ENCODE results near the gene PPP1R1C. TPM values are rescaled to one million over a fixed set of nuclear protein-coding genes. Genes with fewer than 3 reads are reported as not detected.

Gene PPP1R1C
- polyA plus RNA-seq, 1 experiment: 0.41 TPM

DNA sequence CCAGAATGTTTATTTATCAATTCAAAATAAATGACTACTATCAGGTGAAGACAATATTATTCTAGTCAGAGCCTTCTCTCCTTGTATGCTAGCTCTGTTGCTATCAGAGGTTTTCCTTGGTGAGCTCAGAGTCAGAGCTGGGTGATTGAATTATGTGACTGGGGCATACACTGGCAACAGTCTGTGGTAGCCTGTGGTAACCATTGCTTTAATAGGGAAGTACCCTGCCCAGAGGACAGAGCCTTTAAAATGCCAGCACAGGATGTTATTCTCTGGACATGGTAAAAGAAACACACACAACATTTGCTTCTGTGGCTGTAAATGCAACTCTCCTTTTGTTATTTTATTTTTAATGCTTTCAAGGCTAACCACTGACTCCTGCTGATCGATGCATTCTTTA is 124.7 kb downstream of the PPP1R1C start:
- ChIA-PET POLR2A (no interaction called here), CTCF (no interaction called here)
- Histone ChIP-seq H3K27me3 (ENCODE audit: control insufficient read depth, insufficient read depth, low read length) (no peaks in the 10 kb centered on the region), H3K4me3 (ENCODE audit: low read depth, low read length) (no peak overlapping the region), H3K9me3 (ENCODE audit: control insufficient read depth, insufficient read depth, low read length) (no peaks in the 10 kb centered on the region), H3K27ac (ENCODE audit: low read depth, low read length) (no peak overlapping the region)
- TF ChIP-seq CTCF (IDR thresholded peaks at IDR 0.05; ENCODE audit: low read depth, low read length): no peak
- DNase-seq (ENCODE audit: low read depth, low spot score): no peak

DNA sequence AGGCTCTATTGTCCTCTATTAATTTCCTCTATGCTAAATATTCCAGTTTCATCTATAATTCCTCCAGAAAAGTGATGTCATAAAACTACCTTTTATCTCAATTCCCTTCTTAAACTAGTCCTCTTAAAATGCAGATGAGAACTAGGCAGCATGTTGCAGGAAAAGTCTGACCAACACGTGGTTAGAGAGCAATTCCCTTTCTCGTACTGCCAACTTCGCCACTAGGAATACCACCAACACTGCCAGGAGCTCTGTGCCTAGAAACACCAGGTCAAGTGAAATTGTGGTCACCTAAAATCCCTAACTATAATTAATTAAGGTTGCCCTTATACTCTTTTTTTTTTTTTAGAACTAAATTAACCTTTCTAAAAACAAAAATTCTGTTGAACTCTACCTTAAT is 127.7 kb downstream of the PPP1R1C start:
- DNase-seq (ENCODE audit: low read depth, low spot score): no peak
- no peaks in the 10 kb centered on the region for H3K27me3 ChIP-seq (ENCODE audit: control insufficient read depth, insufficient read depth, low read length)
- POLR2A ChIA-PET: no interaction called here
- TF ChIP-seq CTCF (IDR thresholded peaks at IDR 0.05; ENCODE audit: low read depth, low read length): no peak
- CTCF ChIA-PET: interaction anchor here (0.5 to 0.7 kb wide), 3 partner anchors 21 to 541 kb away, joined by 3 to 4 read pairs (median 4); no protein-coding TSS in a partner anchor
- H3K4me3 ChIP-seq (ENCODE audit: low read depth, low read length): no peak overlapping the region
- H3K27ac ChIP-seq (ENCODE audit: low read depth, low read length): no peak overlapping the region
- H3K9me3 ChIP-seq (ENCODE audit: control insufficient read depth, insufficient read depth, low read length): no peaks in the 10 kb centered on the region

DNA sequence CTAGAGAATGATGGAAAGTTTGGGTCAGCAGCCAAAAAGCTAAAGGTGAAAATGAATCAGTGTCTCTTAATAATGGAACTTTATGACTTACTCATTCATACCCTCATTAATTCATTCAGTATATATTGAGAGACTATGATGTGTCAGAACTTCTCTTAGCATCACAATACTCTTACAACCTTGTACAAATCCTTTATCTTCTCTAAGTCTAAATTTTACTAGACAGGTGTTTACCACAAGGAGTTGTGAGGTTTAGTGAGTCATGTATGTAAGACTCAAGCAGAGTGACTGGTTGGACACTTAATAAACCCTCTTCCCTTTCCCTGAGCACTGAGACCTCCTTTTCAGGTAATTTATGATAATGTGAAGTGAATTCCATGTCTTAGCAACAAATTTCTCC is 129.6 kb downstream of the PPP1R1C start:
- TF ChIP-seq CTCF (IDR thresholded peaks at IDR 0.05; ENCODE audit: low read depth, low read length): no peak
- Histone ChIP-seq H3K4me3 (ENCODE audit: low read depth, low read length) (no peak overlapping the region), H3K9me3 (ENCODE audit: control insufficient read depth, insufficient read depth, low read length) (no peaks in the 10 kb centered on the region), H3K27ac (ENCODE audit: low read depth, low read length) (no peak overlapping the region), H3K27me3 (ENCODE audit: control insufficient read depth, insufficient read depth, low read length) (no peaks in the 10 kb centered on the region)
- POLR2A ChIA-PET: no interaction called here
- DNase-seq (ENCODE audit: low read depth, low spot score): no peak
- CTCF ChIA-PET: no interaction called here

GRCh38 chr2:182116774-182117173 is 131.1 kb downstream of the PPP1R1C start:
- no peak for TF ChIP-seq CTCF (IDR thresholded peaks at IDR 0.05; ENCODE audit: low read depth, low read length)
- Histone ChIP-seq H3K4me3 (ENCODE audit: low read depth, low read length) (no peak overlapping the region), H3K27me3 (ENCODE audit: control insufficient read depth, insufficient read depth, low read length) (no peaks in the 10 kb centered on the region), H3K9me3 (ENCODE audit: control insufficient read depth, insufficient read depth, low read length) (no peaks in the 10 kb centered on the region), H3K27ac (ENCODE audit: low read depth, low read length) (no peak overlapping the region)
- POLR2A ChIA-PET: no interaction called here
- DNase-seq (ENCODE audit: low read depth, low spot score): no peak
- CTCF ChIA-PET: interaction anchor here (1.0 kb wide), 1 partner anchor 39 kb away, joined by 3 read pairs; no protein-coding TSS in a partner anchor

DNA sequence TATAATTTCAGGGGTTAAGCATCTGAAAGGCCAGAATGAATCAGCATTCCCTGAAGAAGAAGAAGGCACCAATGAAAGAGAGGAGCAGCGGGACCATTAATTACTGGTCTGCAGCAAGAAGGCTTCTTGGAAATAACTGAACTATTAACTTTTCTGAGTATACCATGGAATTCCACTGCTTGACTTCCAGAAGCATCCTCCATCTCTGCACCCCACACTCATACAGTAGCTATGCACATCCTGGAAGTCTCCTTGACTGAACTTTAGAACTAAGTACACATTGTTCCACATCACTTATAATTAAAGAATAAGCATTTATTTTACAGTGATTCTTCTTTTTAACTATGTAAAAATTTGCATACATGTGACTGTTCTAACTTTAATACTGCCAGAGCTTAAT is 131.5 kb downstream of the PPP1R1C start:
- no peak for TF ChIP-seq CTCF (IDR thresholded peaks at IDR 0.05; ENCODE audit: low read depth, low read length)
- ChIA-PET POLR2A (no interaction called here), CTCF (interaction anchor here (1.0 kb wide), 1 partner anchor 40 kb away, joined by 3 read pairs; no protein-coding TSS in a partner anchor)
- no peak overlapping the region for H3K27ac ChIP-seq (ENCODE audit: low read depth, low read length)
- DNase-seq (ENCODE audit: low read depth, low spot score): no peak
- no peaks in the 10 kb centered on the region for H3K9me3 ChIP-seq (ENCODE audit: control insufficient read depth, insufficient read depth, low read length)
- no peak overlapping the region for H3K4me3 ChIP-seq (ENCODE audit: low read depth, low read length)
- no peaks in the 10 kb centered on the region for H3K27me3 ChIP-seq (ENCODE audit: control insufficient read depth, insufficient read depth, low read length)

All from AG04450 (cell line).